22Rv1 (cell line): ENCODE measurements around the gene ARID1B.
"Not testable (repeated sequence)": the region's sequence is repeated elsewhere in the genome, so short reads cannot be mapped to it uniquely, and the experiment has no call there.

Experiments used
- H3K27ac ChIP-seq: fragments of 450-650 bp; 2 replicates; pipeline ENCODE4 v1.5.1; 2017
- CTCF ChIP-seq: fragments of 450-650 bp; IDR thresholded peaks from 2 replicates; pipeline ENCODE4 v1.5.1; 2017; ENCODE audit warnings: mild to moderate bottlenecking
- ZFX ChIP-seq: fragments of 450-650 bp; IDR thresholded peaks from 2 replicates; pipeline ENCODE4 v1.6.1; 2017; ENCODE audit warnings: antibody characterized with exemption, borderline replicate concordance

Gene ARID1B

GRCh38 chr6:156982168-156982567, 205.0 kb downstream of the ARID1B start:
- TF ChIP-seq ZFX (no peak), CTCF (no peak)

GRCh38 chr6:156982864-156983263, 205.7 kb downstream of the ARID1B start:
- not testable (repeated sequence) for H3K27ac ChIP-seq

More at GRCh38 chr6:156982168-156982567, 205.0 kb downstream of the ARID1B start:
- no peak overlapping the region for H3K27ac ChIP-seq

- no peak overlapping the region for H3K27ac ChIP-seq
- TF ChIP-seq ZFX (no peak), CTCF (no peak)
Measured at GRCh38 chr6:156984178-156984738, 207.1 kb downstream of the ARID1B start.

GRCh38 chr6:156985309-156985708, 208.1 kb downstream of the ARID1B start:
- H3K27ac ChIP-seq: no peak overlapping the region

GRCh38 chr6:156988276-156989158, 211.3 kb downstream of the ARID1B start:
- H3K27ac ChIP-seq: no peak overlapping the region
- TF ChIP-seq CTCF (no peak), ZFX (no peak)

More at GRCh38 chr6:156985309-156985708, 208.1 kb downstream of the ARID1B start:
- TF ChIP-seq CTCF: no peak
- no peak for TF ChIP-seq ZFX

GRCh38 chr6:156989159-156989806, 212.1 kb downstream of the ARID1B start:
- TF ChIP-seq ZFX (no peak), CTCF (no peak)
- H3K27ac ChIP-seq: no peak overlapping the region

GRCh38 chr6:156992020-156992804, 215.0 kb downstream of the ARID1B start:
- TF ChIP-seq CTCF: no peak
- no peak for TF ChIP-seq ZFX
- no peak overlapping the region for H3K27ac ChIP-seq
